GM06990 (cell line): ENCODE measurements around the gene ANAPC4.
"Not testable (repeated sequence)": the region's sequence is repeated elsewhere in the genome, so short reads cannot be mapped to it uniquely, and the experiment has no call there.

ENCODE experiments used
- DNase-seq: peaks from one replicate; pipeline ENCODE4 v3.0.0-alpha.2; 2011; ENCODE audit not compliant: insufficient read length; ENCODE audit errors: extremely low read depth
- H3K27me3 ChIP-seq: replicated peaks from 2 replicates; pipeline ENCODE4 v1.6.0; 2011; ENCODE audit warnings: low read length; ENCODE audit not compliant: control insufficient read depth, insufficient read depth
- H3K36me3 ChIP-seq: 2 replicates; pipeline ENCODE4 v1.5.1; 2011; ENCODE audit warnings: low read length; ENCODE audit not compliant: control insufficient read depth, insufficient read depth
- H3K4me3 ChIP-seq: replicated peaks from 2 replicates; pipeline ENCODE4 v1.5.1; 2011; ENCODE audit warnings: low read depth, mild to moderate bottlenecking, control low read depth, low read length
- CTCF ChIP-seq: IDR thresholded peaks from 2 replicates; pipeline ENCODE4 v1.5.1; 2011; ENCODE audit warnings: low read length, control low read depth, mild to moderate bottlenecking, inconsistent platforms; ENCODE audit not compliant: insufficient read depth, poor library complexity, severe bottlenecking

Gene ANAPC4

GRCh38 chr4:25376754-25377571 lies at the start of gene ANAPC4:
ANAPC4 (plus strand) TSS chr4:25377263; CDS start chr4:25377428, 165 bp downstream.
- Histone ChIP-seq H3K27me3 (no peaks in the 10 kb centered on the region), H3K36me3 (no peaks in the 10 kb centered on the region; the same call in 1 of the 2 replicates), H3K4me3 (peak within 1 kb of the TSS; percentile 89)
- TF ChIP-seq CTCF, result no peak
- peak; percentile 96 for DNase-seq

GRCh38 chr4:25328463-25328862 lies 48.6 kb upstream of the ANAPC4 start:
- H3K4me3 ChIP-seq, H3K36me3 ChIP-seq, DNase-seq, H3K27me3 ChIP-seq: not testable (repeated sequence)

- Histone ChIP-seq H3K36me3 (no peaks in the 10 kb centered on the region), H3K27me3 (no peaks in the 10 kb centered on the region), H3K4me3 (no peak overlapping the region)
- DNase-seq, result no peak
- TF ChIP-seq CTCF, result no peak
Observed at GRCh38 chr4:25330335-25330734, 46.7 kb upstream of the ANAPC4 start.

GRCh38 chr4:25330905-25331808 lies 45.9 kb upstream of the ANAPC4 start:
- Histone ChIP-seq H3K4me3 (peak overlapping the region; percentile 18; the same call in 1 of the 2 replicates), H3K36me3 (no peaks in the 10 kb centered on the region; the same call in 1 of the 2 replicates), H3K27me3 (no peaks in the 10 kb centered on the region)
- no peak for TF ChIP-seq CTCF
- DNase-seq, result peak; percentile 39

- H3K36me3 ChIP-seq, result no peaks in the 10 kb centered on the region; the same call in 1 of the 2 replicates
- H3K27me3 ChIP-seq, result no peaks in the 10 kb centered on the region
- no peak for TF ChIP-seq CTCF
- no peak for DNase-seq
- H3K4me3 ChIP-seq, result no peak overlapping the region
Observed at GRCh38 chr4:25343671-25344070, 33.4 kb upstream of the ANAPC4 start.

- DNase-seq, result no peak
- TF ChIP-seq CTCF, result no peak
- H3K36me3 ChIP-seq, result no peaks in the 10 kb centered on the region; the same call in 1 of the 2 replicates
Observed at GRCh38 chr4:25345744-25346143, 31.3 kb upstream of the ANAPC4 start.

More at GRCh38 chr4:25345744-25346143, 31.3 kb upstream of the ANAPC4 start:
- Histone ChIP-seq H3K4me3 (no peak overlapping the region), H3K27me3 (no peaks in the 10 kb centered on the region)
